Thoracic aorta (tissue), 2 donors: ENCODE measurements around the gene KHDC4. TPM values are rescaled to one million over a fixed set of nuclear protein-coding genes. Genes with fewer than 3 reads are reported as not detected.

Experiments
- ATAC-seq: fragments of 150-250 bp; one replicate; pipeline ENCODE4 v1.8.0; 2017; ENCODE audit warnings: low read depth; ENCODE audit not compliant: insufficient number of reproducible peaks, low FRiP score
- DNase-seq: peaks from one replicate; pipeline ENCODE4 v3.0.0-alpha.2; 2020; ENCODE audit warnings: low spot score
- H3K27ac ChIP-seq, 2 donors: fragments of 200-600 bp; sonication (generic); 1 replicate in 1 of 2; 2 replicates in 1 of 2; pipeline ENCODE4 v1.5.1; 2016; ENCODE audit warnings: mild to moderate bottlenecking in 2 of 2, moderate library complexity in 2 of 2
- H3K27me3 ChIP-seq: fragments of 200-600 bp; sonication (generic); replicated peaks from 2 replicates; pipeline ENCODE4 v1.6.0; 2016; ENCODE audit warnings: mild to moderate bottlenecking; ENCODE audit not compliant: insufficient read depth
- H3K36me3 ChIP-seq: fragments of 200-600 bp; sonication (generic); one replicate; pipeline ENCODE4 v1.5.1; 2016
- H3K4me1 ChIP-seq, 2 donors: fragments of 200-600 bp; sonication (generic); 1 replicate in 1 of 2; 2 replicates in 1 of 2; pipeline versions ENCODE4 v1.5.1 to v1.6.0; 2016; ENCODE audit warnings: low read depth in 2 of 2, mild to moderate bottlenecking in 1 of 2; ENCODE audit not compliant: control insufficient read depth in 1 of 2
- H3K4me3 ChIP-seq: fragments of 200-600 bp; sonication (generic); 2 replicates; pipeline ENCODE4 v1.5.1; 2016; ENCODE audit warnings: mild to moderate bottlenecking
- H3K9me3 ChIP-seq: fragments of 200-600 bp; sonication (generic); 2 replicates; pipeline ENCODE4 v1.5.1; 2016
- CTCF ChIP-seq: fragments of 200-600 bp; sonication (generic); IDR thresholded peaks from one replicate; pipeline ENCODE4 v1.5.1; 2019; ENCODE audit warnings: antibody characterized with exemption
- total RNA-seq, 2 donors: library from RNA; depleted of rRNA; stranded (reverse); fragments of >200 nt; gene quantifications; one replicate each; pipeline versions ENCODE4 v1.1.0 to v1.2.3, GENCODE V29; 2016

KHDC4 gene
- total RNA-seq, 2 donors from 2014 or later, result 50.6 to 56.9 TPM

GRCh38 chr1:155973723-155974122 is 39.5 kb upstream of the KHDC4 start:
- TF ChIP-seq CTCF, result no peak
- H3K27ac ChIP-seq, result peak overlapping the region; percentile 96 to 97
- peaks cover 55 to 74% of the 10 kb centered on the region in 2 donors for H3K4me1 ChIP-seq
- peaks cover 12% of the 10 kb centered on the region for H3K36me3 ChIP-seq
- peak overlapping the region; percentile 95 for H3K4me3 ChIP-seq
- no peaks in the 10 kb centered on the region for H3K27me3 ChIP-seq
- H3K9me3 ChIP-seq, result no peaks in the 10 kb centered on the region
- ATAC-seq (no peak), DNase-seq (no peak)

GRCh38 chr1:155971910-155972809 is 37.9 kb upstream of the KHDC4 start:
- Histone ChIP-seq H3K36me3 (peaks cover 20% of the 10 kb centered on the region), H3K9me3 (no peaks in the 10 kb centered on the region), H3K4me1 (peaks cover 71 to 88% of the 10 kb centered on the region in 2 donors), H3K4me3 (no peak overlapping the region), H3K27me3 (no peaks in the 10 kb centered on the region), H3K27ac (peak overlapping the region; percentile 13 to 96)
- no peak for TF ChIP-seq CTCF
- ATAC-seq (no peak), DNase-seq (no peak)

- no peak for TF ChIP-seq CTCF
- Histone ChIP-seq H3K9me3 (no peaks in the 10 kb centered on the region), H3K4me1 (peaks cover 74 to 89% of the 10 kb centered on the region in 2 donors), H3K36me3 (peaks cover 34% of the 10 kb centered on the region), H3K4me3 (peak overlapping the region; percentile 40), H3K27me3 (no peaks in the 10 kb centered on the region), H3K27ac (peak overlapping the region; percentile 66 to 75)
- ATAC-seq (peak; percentile 21), DNase-seq (peak; percentile 68)
Observed at GRCh38 chr1:155970531-155971167, 36.4 kb upstream of the KHDC4 start.

- H3K4me1 ChIP-seq, result peaks cover 61 to 76% of the 10 kb centered on the region in 2 donors
- no peak for ATAC-seq
- H3K27ac ChIP-seq, result peak overlapping the region; percentile 66 to 75
- no peaks in the 10 kb centered on the region for H3K27me3 ChIP-seq
- no peak for DNase-seq
- no peak overlapping the region for H3K4me3 ChIP-seq
- peaks cover 44% of the 10 kb centered on the region for H3K36me3 ChIP-seq
- H3K9me3 ChIP-seq, result no peaks in the 10 kb centered on the region
- TF ChIP-seq CTCF, result no peak
Observed at GRCh38 chr1:155969377-155969791, 35.2 kb upstream of the KHDC4 start.

GRCh38 chr1:155968670-155969069 is 34.5 kb upstream of the KHDC4 start:
- no peak for ATAC-seq
- peaks cover 55 to 70% of the 10 kb centered on the region in 2 donors for H3K4me1 ChIP-seq

More at GRCh38 chr1:155968670-155969069, 34.5 kb upstream of the KHDC4 start:
- no peak for DNase-seq
- Histone ChIP-seq H3K4me3 (no peak overlapping the region), H3K9me3 (no peaks in the 10 kb centered on the region), H3K36me3 (peaks cover 47% of the 10 kb centered on the region), H3K27me3 (no peaks in the 10 kb centered on the region), H3K27ac (peak overlapping the region; percentile 66 to 75)
- no peak for TF ChIP-seq CTCF
